GM20431 (cell line): ENCODE measurements around the gene NDOR1.
"Not testable (repeated sequence)": the region's sequence is repeated elsewhere in the genome, so short reads cannot be mapped to it uniquely, and the experiment has no call there.

Source experiments
- in situ Hi-C: fragments of 300-500 bp; cut with MseI, MboI; formaldehyde crosslinking; loops from one replicate; pipeline ENCODE4 v1.15.0; 2020; ENCODE audit warnings: low sequenced_read_pairs; ENCODE audit not compliant: unreplicated experiment

Gene NDOR1

GRCh38 chr9:137240318-137240840 lies 34.9 kb downstream of the NDOR1 start:
- in situ Hi-C loops = no loop called here

- in situ Hi-C loops = no loop called here
Measured at GRCh38 chr9:137240841-137241489, 35.5 kb downstream of the NDOR1 start, which contains the start of gene TUBB4B. Gene TUBB4B (plus strand): TSS chr9:137241287. CDS start chr9:137241361, 74 bp downstream.

- in situ Hi-C loops = no loop called here
Measured at GRCh38 chr9:137241490-137242268, 36.2 kb downstream of the NDOR1 start.

- in situ Hi-C loops = no loop called here
Measured at GRCh38 chr9:137242269-137243203, 37.0 kb downstream of the NDOR1 start.

GRCh38 chr9:137243266-137243625 lies 37.7 kb downstream of the NDOR1 start:
- in situ Hi-C loops = not testable (repeated sequence)

- in situ Hi-C loops = no loop called here
Measured at GRCh38 chr9:137243626-137244485, 38.4 kb downstream of the NDOR1 start.

GRCh38 chr9:137244486-137245449 lies 39.3 kb downstream of the NDOR1 start:
- in situ Hi-C loops = no loop called here

- in situ Hi-C loops = no loop called here
Measured at GRCh38 chr9:137245450-137246421, 40.2 kb downstream of the NDOR1 start.

- in situ Hi-C loops = no loop called here
Measured at GRCh38 chr9:137247135-137247915, 41.8 kb downstream of the NDOR1 start.

- in situ Hi-C loops = no loop called here
Measured at GRCh38 chr9:137247916-137248175, 42.3 kb downstream of the NDOR1 start.

GRCh38 chr9:137250329-137251193 lies 45.1 kb downstream of the NDOR1 start:
- in situ Hi-C loops = no loop called here

- in situ Hi-C loops = no loop called here
Measured at GRCh38 chr9:137251194-137251461, 45.6 kb downstream of the NDOR1 start, which contains the start of gene STPG3. Gene STPG3 (plus strand): TSS chr9:137251286. CDS start chr9:137251287, 1 bp downstream.

- in situ Hi-C loops = no loop called here
Measured at GRCh38 chr9:137251490-137252268, 46.2 kb downstream of the NDOR1 start.

- in situ Hi-C loops = no loop called here
Measured at GRCh38 chr9:137252555-137253506, 47.3 kb downstream of the NDOR1 start.
